ENCODE measurements around the gene LRP1B. TPM values are rescaled to one million over a fixed set of nuclear protein-coding genes. Genes with fewer than 3 reads are reported as not detected.

Gene LRP1B
- total RNA-seq, 1 donor from 2014 or later: not detected

- intact Hi-C loops (cut with micrococcal nuclease): no loop called here
- DNase-seq: no peak
- no peak for TF ChIP-seq CTCF (IDR thresholded peaks at IDR 0.05)
- Mint-ChIP-seq H3K4me3 (no peak overlapping the region), H3K27me3 (no peaks in the 10 kb centered on the region), H3K27ac (no peak overlapping the region), H3K9me3 (no peaks in the 10 kb centered on the region), H3K4me1 (no peaks in the 10 kb centered on the region), H3K36me3 (ENCODE audit: low read depth) (no peaks in the 10 kb centered on the region)
- no peak for ATAC-seq (ENCODE audit: low read depth)
- ChIA-PET CTCF (no interaction called here), POLR2A (no interaction called here)
Measured at GRCh38 chr2:141653184-141653583, 477.6 kb downstream of the LRP1B start.

- ATAC-seq (ENCODE audit: low read depth) (no peak), DNase-seq (no peak)
- Mint-ChIP-seq H3K36me3 (ENCODE audit: low read depth) (no peaks in the 10 kb centered on the region), H3K4me3 (no peak overlapping the region), H3K27ac (no peak overlapping the region), H3K9me3 (no peaks in the 10 kb centered on the region), H3K4me1 (no peaks in the 10 kb centered on the region), H3K27me3 (no peaks in the 10 kb centered on the region)
- intact Hi-C loops (cut with micrococcal nuclease): no loop called here
- ChIA-PET POLR2A (no interaction called here), CTCF (no interaction called here)
- TF ChIP-seq CTCF (IDR thresholded peaks at IDR 0.05): no peak
Measured at GRCh38 chr2:141652308-141652707, 478.5 kb downstream of the LRP1B start.

GRCh38 chr2:141647353-141647752 is 483.5 kb downstream of the LRP1B start:
- ChIA-PET POLR2A (no interaction called here), CTCF (no interaction called here)
- Mint-ChIP-seq H3K4me3 (no peak overlapping the region), H3K9me3 (no peaks in the 10 kb centered on the region), H3K4me1 (no peaks in the 10 kb centered on the region), H3K27ac (no peak overlapping the region), H3K36me3 (ENCODE audit: low read depth) (no peaks in the 10 kb centered on the region), H3K27me3 (no peaks in the 10 kb centered on the region)
- DNase-seq (no peak), ATAC-seq (ENCODE audit: low read depth) (no peak)
- no peak for TF ChIP-seq CTCF (IDR thresholded peaks at IDR 0.05)
- intact Hi-C loops (cut with micrococcal nuclease): no loop called here

DNA sequence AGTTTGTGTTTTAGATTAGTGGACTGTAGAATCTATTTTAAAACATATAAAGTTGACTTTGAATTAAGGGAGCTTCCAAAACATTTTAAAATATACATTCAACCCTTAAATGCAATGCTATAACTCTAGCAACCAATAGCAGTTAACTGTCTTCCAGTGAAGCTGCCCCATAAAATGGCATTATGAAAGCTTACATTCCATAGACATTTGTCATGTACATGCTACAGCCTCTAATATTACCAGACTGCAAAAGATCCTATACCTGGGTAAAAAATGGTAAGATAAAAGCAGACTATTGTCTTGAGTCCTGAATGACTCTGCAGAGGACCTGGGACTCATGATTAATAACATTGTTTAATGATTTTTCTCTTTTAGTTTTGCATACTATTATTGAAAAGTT is 489.4 kb downstream of the LRP1B start:
- ChIA-PET CTCF (no interaction called here), POLR2A (no interaction called here)
- Mint-ChIP-seq H3K4me3 (no peak overlapping the region), H3K36me3 (ENCODE audit: low read depth) (no peaks in the 10 kb centered on the region), H3K9me3 (no peaks in the 10 kb centered on the region), H3K27me3 (no peaks in the 10 kb centered on the region), H3K27ac (no peak overlapping the region), H3K4me1 (no peaks in the 10 kb centered on the region)
- intact Hi-C loops (cut with micrococcal nuclease): no loop called here
- no peak for DNase-seq
- TF ChIP-seq CTCF (IDR thresholded peaks at IDR 0.05): no peak
- ATAC-seq (ENCODE audit: low read depth): no peak

GRCh38 chr2:141639809-141640208 is 491.0 kb downstream of the LRP1B start:
- H3K4me3 Mint-ChIP-seq: no peak overlapping the region
- no peak overlapping the region for H3K27ac Mint-ChIP-seq
- no peak for TF ChIP-seq CTCF (IDR thresholded peaks at IDR 0.05)
- no peaks in the 10 kb centered on the region for H3K27me3 Mint-ChIP-seq
- DNase-seq: no peak
- H3K9me3 Mint-ChIP-seq: no peaks in the 10 kb centered on the region
- ChIA-PET CTCF (no interaction called here), POLR2A (no interaction called here)
- H3K4me1 Mint-ChIP-seq: no peaks in the 10 kb centered on the region
- ATAC-seq (ENCODE audit: low read depth): no peak
- intact Hi-C loops (cut with micrococcal nuclease): no loop called here
- no peaks in the 10 kb centered on the region for H3K36me3 Mint-ChIP-seq (ENCODE audit: low read depth)

Data from activated B cell treated with CpG ODN at 0.5 μM for 24 hours (primary cell).